Fibroblast of lung (primary cell): ENCODE results near the gene MC5R. TPM values are rescaled to one million over a fixed set of nuclear protein-coding genes. Genes with fewer than 3 reads are reported as not detected.

Experiments
- DNase-seq, 2 donors: peaks; one replicate each; pipeline versions ENCODE4 v3.0.0 to v3.0.0-alpha.2; 2010; ENCODE audit warnings: low read depth in 2 of 2
- H2AFZ ChIP-seq: 2 replicates; pipeline ENCODE4 v1.5.1; 2012; ENCODE audit warnings: low read length, control low read depth, inconsistent platforms
- H3K27ac ChIP-seq: 2 replicates; pipeline ENCODE4 v1.5.1; 2011; ENCODE audit warnings: low read length, control low read depth; ENCODE audit not compliant: insufficient read depth
- H3K27me3 ChIP-seq: 2 replicates; pipeline ENCODE4 v1.5.1; 2011; ENCODE audit warnings: mild to moderate bottlenecking, low read length; ENCODE audit not compliant: control insufficient read depth, insufficient read depth
- H3K36me3 ChIP-seq: 2 replicates; pipeline ENCODE4 v1.5.1; 2011; ENCODE audit warnings: low read length; ENCODE audit not compliant: control insufficient read depth, insufficient read depth
- H3K4me1 ChIP-seq: 2 replicates; pipeline ENCODE4 v1.5.1; 2011; ENCODE audit warnings: low read length; ENCODE audit not compliant: control insufficient read depth, insufficient read depth; ENCODE audit errors: extremely low read depth
- H3K4me2 ChIP-seq: 2 replicates; pipeline ENCODE4 v1.5.1; 2011; ENCODE audit warnings: low read length, control low read depth; ENCODE audit not compliant: insufficient read depth; ENCODE audit errors: extremely low read depth
- H3K4me3 ChIP-seq, 4 experiments: fragments of 200-600 bp in 1 of 4; sonication (generic) in 1 of 4; replicated peaks in 1 of 4; 2 replicates each; pipeline ENCODE4 v1.5.1; 2011 to 2016; ENCODE audit warnings: low read length in 4 of 4, low read depth in 3 of 4, mild to moderate bottlenecking in 3 of 4, control low read depth in 2 of 4, inconsistent platforms in 1 of 4, mixed read lengths in 1 of 4; ENCODE audit not compliant: insufficient read depth in 1 of 4; ENCODE audit errors: control extremely low read depth in 1 of 4
- H3K79me2 ChIP-seq: 2 replicates; pipeline ENCODE4 v1.5.1; 2012; ENCODE audit warnings: mild to moderate bottlenecking, low read length, inconsistent platforms; ENCODE audit not compliant: control insufficient read depth, insufficient read depth
- H3K9ac ChIP-seq: 2 replicates; pipeline ENCODE4 v1.5.1; 2011; ENCODE audit warnings: mild to moderate bottlenecking, low read length, control low read depth; ENCODE audit not compliant: insufficient read depth
- H3K9me3 ChIP-seq: 2 replicates; pipeline ENCODE4 v1.5.1; 2012; ENCODE audit warnings: low read depth, low read length; ENCODE audit not compliant: control insufficient read depth, insufficient read depth
- H4K20me1 ChIP-seq: 2 replicates; pipeline ENCODE4 v1.5.1; 2011; ENCODE audit warnings: low read length; ENCODE audit not compliant: control insufficient read depth, insufficient read depth; ENCODE audit errors: extremely low read depth
- CTCF ChIP-seq, 2 donors: IDR thresholded peaks in 1 of 2; conservative IDR thresholded peaks in 1 of 2; 1 replicate in 1 of 2; 2 replicates in 1 of 2; pipeline ENCODE4 v1.5.1; 2011 to 2012; ENCODE audit warnings: low read length in 2 of 2, control low read depth in 1 of 2, inconsistent platforms in 1 of 2, low read depth in 1 of 2, mild to moderate bottlenecking in 1 of 2
- EZH2 ChIP-seq: IDR thresholded peaks from 2 replicates; pipeline ENCODE4 v1.5.1; 2012; ENCODE audit warnings: low read length, control low read depth, mild to moderate bottlenecking; ENCODE audit errors: missing control alignments
- polyA plus RNA-seq, 2 donors: library from polyadenylated mRNA; depleted of rRNA in 1 of 2; stranded (reverse) in 1 of 2; unstranded in 1 of 2; fragments of >200 nt; gene quantifications; 2 replicates each; pipeline ENCODE4 v1.2.1, GENCODE V29; 2011 to 2012; ENCODE audit warnings: missing spikeins in 1 of 2
- total RNA-seq: library from RNA; depleted of rRNA; stranded (reverse); fragments of >200 nt; gene quantifications from 2 replicates; pipeline ENCODE4 v1.2.1, GENCODE V29; 2014

The MC5R gene
- total and polyA plus RNA-seq, 2 donors (not counting 1 experiment from before 2014, with no cell fraction given) = not detected

- Histone ChIP-seq H3K27me3 (peaks cover 2% of the 10 kb centered on the region), H3K27ac (no peak overlapping the region), H3K4me2 (no peak overlapping the region), H2AFZ (no peak overlapping the region), H4K20me1 (no peaks in the 10 kb centered on the region), H3K4me3 (no peak overlapping the region), H3K9me3 (no peaks in the 10 kb centered on the region), H3K36me3 (no peaks in the 10 kb centered on the region), H3K4me1 (no peaks in the 10 kb centered on the region), H3K79me2 (no peaks in the 10 kb centered on the region), H3K9ac (no peak overlapping the region)
- TF ChIP-seq EZH2 (no peak), CTCF (conservative IDR thresholded peaks at IDR 0.05 in 1 of 2, IDR thresholded peaks at IDR 0.05 in 1 of 2; ENCODE audit: low read depth in 1 of 2, low read length in 2 of 2) (no peak)
- DNase-seq = no peak
Measured at GRCh38 chr18:13809531-13810255, 14.3 kb upstream of the MC5R start.

- DNase-seq = no peak
- Histone ChIP-seq H3K9me3 (no peaks in the 10 kb centered on the region), H4K20me1 (no peaks in the 10 kb centered on the region), H3K4me3 (no peak overlapping the region), H3K27me3 (peaks cover 2% of the 10 kb centered on the region), H3K27ac (no peak overlapping the region), H3K79me2 (no peaks in the 10 kb centered on the region), H3K9ac (no peak overlapping the region), H3K4me1 (no peaks in the 10 kb centered on the region), H2AFZ (no peak overlapping the region), H3K4me2 (no peak overlapping the region), H3K36me3 (no peaks in the 10 kb centered on the region)
- TF ChIP-seq CTCF (conservative IDR thresholded peaks at IDR 0.05 in 1 of 2, IDR thresholded peaks at IDR 0.05 in 1 of 2; ENCODE audit: low read depth in 1 of 2, low read length in 2 of 2) = no peak
- TF ChIP-seq EZH2 = no peak
Measured at GRCh38 chr18:13810950-13811485, 12.9 kb upstream of the MC5R start.

GRCh38 chr18:13811993-13812392, 12.0 kb upstream of the MC5R start:
- H3K9me3 ChIP-seq = no peaks in the 10 kb centered on the region
- H3K4me2 ChIP-seq = no peak overlapping the region
- no peak for DNase-seq
- H3K27me3 ChIP-seq = peaks cover 2% of the 10 kb centered on the region
- no peaks in the 10 kb centered on the region for H3K79me2 ChIP-seq
- H3K27ac ChIP-seq = no peak overlapping the region
- no peak overlapping the region for H3K4me3 ChIP-seq
- no peaks in the 10 kb centered on the region for H3K4me1 ChIP-seq
- TF ChIP-seq CTCF (conservative IDR thresholded peaks at IDR 0.05 in 1 of 2, IDR thresholded peaks at IDR 0.05 in 1 of 2; ENCODE audit: low read depth in 1 of 2, low read length in 2 of 2) (no peak), EZH2 (no peak)
- H4K20me1 ChIP-seq = no peaks in the 10 kb centered on the region
- no peak overlapping the region for H3K9ac ChIP-seq
- no peaks in the 10 kb centered on the region for H3K36me3 ChIP-seq
- H2AFZ ChIP-seq = no peak overlapping the region
